T-helper 2 cell (primary cell): ENCODE data around the gene SYNGR2.

ENCODE experiments used
- DNase-seq, 5 experiments: peaks; one replicate each; pipeline versions ENCODE4 v3.0.0 to v3.0.0-alpha.2; 2012 to 2022

The SYNGR2 gene

GRCh38 chr17:78143214-78144146 lies 24.9 kb upstream of the SYNGR2 start:
- DNase-seq: no peak

- DNase-seq: no peak
Measured at GRCh38 chr17:78144147-78144719, 24.1 kb upstream of the SYNGR2 start.

- DNase-seq: no peak
Measured at GRCh38 chr17:78144736-78145641, 23.4 kb upstream of the SYNGR2 start.

GRCh38 chr17:78146471-78146869 lies 21.9 kb upstream of the SYNGR2 start:
- no peak for DNase-seq

- DNase-seq: no peak
Measured at GRCh38 chr17:78146881-78147280, 21.5 kb upstream of the SYNGR2 start.

- no peak for DNase-seq
Measured at GRCh38 chr17:78147315-78147998, 20.9 kb upstream of the SYNGR2 start.

GRCh38 chr17:78148286-78149016 lies 19.9 kb upstream of the SYNGR2 start:
- DNase-seq: no peak

GRCh38 chr17:78151514-78152008 lies 16.8 kb upstream of the SYNGR2 start:
- no peak for DNase-seq

- no peak for DNase-seq
Measured at GRCh38 chr17:78154903-78155811, 13.2 kb upstream of the SYNGR2 start.

- DNase-seq: peak in 1 of 5 experiments; percentile 50
Measured at GRCh38 chr17:78159575-78160158, 8.7 kb upstream of the SYNGR2 start.

- DNase-seq: no peak
Measured at GRCh38 chr17:78163881-78164747, 4.3 kb upstream of the SYNGR2 start.

- DNase-seq: no peak
Measured at GRCh38 chr17:78164748-78165607, 3.4 kb upstream of the SYNGR2 start.

GRCh38 chr17:78166416-78166815 lies 2.0 kb upstream of the SYNGR2 start:
- DNase-seq: no peak

GRCh38 chr17:78168903-78169793 lies 767 bp downstream of the SYNGR2 start:
- DNase-seq: peak; percentile 28 to 60 (median 47)

- no peak for DNase-seq
Measured at GRCh38 chr17:78170692-78171590, 2.6 kb downstream of the SYNGR2 start.
